OCI-LY3 (cell line): ENCODE results near the gene ZMIZ1.

Source experiments
- EZH2phosphoT487 ChIP-seq: fragments of 200-600 bp; shearing (Covaris generic); IDR thresholded peaks from 2 replicates; pipeline ENCODE4 v1.6.1; 2018; ENCODE audit warnings: antibody characterized with exemption, mixed run types, low read depth
- TF ChIP-seq, protein P1 (sequence below): fragments of 200-600, 300-600 bp; sonication (generic); IDR thresholded peaks from 2 replicates; pipeline ENCODE4 v1.5.1; 2014; ENCODE audit warnings: antibody characterized with exemption, low read length, low read depth

GRCh38 chr10:79260811-79261740, 192.3 kb downstream of the ZMIZ1 start:
- TF ChIP-seq, protein P1, sequence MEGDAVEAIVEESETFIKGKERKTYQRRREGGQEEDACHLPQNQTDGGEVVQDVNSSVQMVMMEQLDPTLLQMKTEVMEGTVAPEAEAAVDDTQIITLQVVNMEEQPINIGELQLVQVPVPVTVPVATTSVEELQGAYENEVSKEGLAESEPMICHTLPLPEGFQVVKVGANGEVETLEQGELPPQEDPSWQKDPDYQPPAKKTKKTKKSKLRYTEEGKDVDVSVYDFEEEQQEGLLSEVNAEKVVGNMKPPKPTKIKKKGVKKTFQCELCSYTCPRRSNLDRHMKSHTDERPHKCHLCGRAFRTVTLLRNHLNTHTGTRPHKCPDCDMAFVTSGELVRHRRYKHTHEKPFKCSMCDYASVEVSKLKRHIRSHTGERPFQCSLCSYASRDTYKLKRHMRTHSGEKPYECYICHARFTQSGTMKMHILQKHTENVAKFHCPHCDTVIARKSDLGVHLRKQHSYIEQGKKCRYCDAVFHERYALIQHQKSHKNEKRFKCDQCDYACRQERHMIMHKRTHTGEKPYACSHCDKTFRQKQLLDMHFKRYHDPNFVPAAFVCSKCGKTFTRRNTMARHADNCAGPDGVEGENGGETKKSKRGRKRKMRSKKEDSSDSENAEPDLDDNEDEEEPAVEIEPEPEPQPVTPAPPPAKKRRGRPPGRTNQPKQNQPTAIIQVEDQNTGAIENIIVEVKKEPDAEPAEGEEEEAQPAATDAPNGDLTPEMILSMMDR: no peak
- no peak for TF ChIP-seq EZH2phosphoT487
